Neural cell (in vitro differentiated cells): Measurements from ENCODE around the gene GRM4. TPM values are rescaled to one million over a fixed set of nuclear protein-coding genes. Genes with fewer than 3 reads are reported as not detected.

Experiments used
- H2AFZ ChIP-seq: fragments of 200-600, 300-800 bp; sonication (generic), shearing (Covaris generic); 2 replicates; pipeline ENCODE4 v1.6.0; 2014; ENCODE audit warnings: low read depth, mild to moderate bottlenecking, antibody characterized with exemption, low read length, moderate library complexity
- H3F3A ChIP-seq: fragments of 200-600 bp; shearing (Covaris generic); 2 replicates; pipeline ENCODE4 v1.6.1; 2016; ENCODE audit warnings: mild to moderate bottlenecking, moderate library complexity, mixed read lengths, antibody characterized with exemption, low read length; ENCODE audit not compliant: insufficient read depth, poor library complexity, severe bottlenecking
- H3K27ac ChIP-seq: fragments of 200-600, 300-800 bp; sonication (generic), shearing (Covaris generic); 2 replicates; pipeline ENCODE4 v1.5.1; 2014; ENCODE audit warnings: mild to moderate bottlenecking, low read length, moderate library complexity
- H3K27me3 ChIP-seq: fragments of 300-800, 200-600 bp; sonication (generic), shearing (Covaris generic); 2 replicates; pipeline ENCODE4 v1.6.0; 2014; ENCODE audit warnings: mild to moderate bottlenecking, low read depth, low read length, moderate library complexity; ENCODE audit not compliant: insufficient read depth
- H3K36me3 ChIP-seq: fragments of 300-800, 200-600 bp; sonication (generic), shearing (Covaris generic); 2 replicates; pipeline ENCODE4 v1.5.1; 2014; ENCODE audit warnings: mild to moderate bottlenecking, antibody characterized with exemption, low read length, moderate library complexity; ENCODE audit not compliant: insufficient read depth
- H3K4me2 ChIP-seq: fragments of 300-800, 200-600 bp; sonication (generic), shearing (Covaris generic); 2 replicates; pipeline ENCODE4 v1.6.0; 2014; ENCODE audit warnings: mild to moderate bottlenecking, low read length
- H3K4me3 ChIP-seq: fragments of 300-800, 200-600 bp; sonication (generic), shearing (Covaris generic); 2 replicates; pipeline ENCODE4 v1.5.1; 2014; ENCODE audit warnings: mild to moderate bottlenecking, low read length, moderate library complexity
- H3K79me2 ChIP-seq: fragments of 200-600 bp; shearing (Covaris generic); replicated peaks from 2 replicates; pipeline ENCODE4 v1.6.0; 2014; ENCODE audit warnings: mild to moderate bottlenecking, low read length, moderate library complexity; ENCODE audit not compliant: insufficient read depth
- H3K9ac ChIP-seq: fragments of 300-800, 200-600 bp; sonication (generic), shearing (Covaris generic); 2 replicates; pipeline ENCODE4 v1.6.1; 2016; ENCODE audit warnings: mild to moderate bottlenecking, low read length, mixed read lengths
- H3K9me2 ChIP-seq: fragments of 200-600 bp; shearing (Covaris generic); 2 replicates; pipeline ENCODE4 v1.6.1; 2016; ENCODE audit warnings: mild to moderate bottlenecking, low read length, mixed read lengths; ENCODE audit not compliant: insufficient read depth
- H3K9me3 ChIP-seq: fragments of 200-600, 300-800 bp; sonication (generic), shearing (Covaris generic); 2 replicates; pipeline ENCODE4 v1.6.1; 2016; ENCODE audit warnings: mild to moderate bottlenecking, mixed run types, low read length, moderate library complexity, mixed read lengths
- H4K20me1 ChIP-seq: fragments of 200-600 bp; shearing (Covaris generic); 2 replicates; pipeline ENCODE4 v1.6.1; 2016; ENCODE audit warnings: mild to moderate bottlenecking, mixed run types; ENCODE audit not compliant: insufficient read depth
- CTCF ChIP-seq: fragments of 450-650 bp; IDR thresholded peaks from 2 replicates; pipeline ENCODE4 v1.5.1; 2014; ENCODE audit warnings: antibody characterized with exemption, mild to moderate bottlenecking, moderate library complexity; ENCODE audit not compliant: poor library complexity, severe bottlenecking
- EP300 ChIP-seq: fragments of 450-650 bp; conservative IDR thresholded peaks from 2 replicates; pipeline ENCODE4 v1.6.1; 2014; ENCODE audit warnings: antibody characterized with exemption, mild to moderate bottlenecking, moderate library complexity; ENCODE audit not compliant: poor library complexity, severe bottlenecking
- EZH2 ChIP-seq: fragments of 200-600, 300-800 bp; shearing (Covaris generic), sonication (generic); IDR thresholded peaks from 2 replicates; pipeline ENCODE4 v1.6.1; 2014; ENCODE audit warnings: antibody characterized with exemption, low read length, borderline replicate concordance, mild to moderate bottlenecking; ENCODE audit not compliant: insufficient read depth, poor library complexity, severe bottlenecking
- MXI1 ChIP-seq: fragments of 450-650 bp; conservative IDR thresholded peaks from 2 replicates; pipeline ENCODE4 v1.6.1; 2014; ENCODE audit warnings: antibody characterized with exemption, mild to moderate bottlenecking; ENCODE audit not compliant: poor library complexity, severe bottlenecking
- POLR2AphosphoS5 ChIP-seq: IDR thresholded peaks from 2 replicates; pipeline ENCODE4 v1.6.1; 2012
- RAD21 ChIP-seq: fragments of 450-650 bp; conservative IDR thresholded peaks from 2 replicates; pipeline ENCODE4 v1.6.1; 2014; ENCODE audit warnings: antibody characterized with exemption, mild to moderate bottlenecking, moderate library complexity
- REST ChIP-seq: IDR thresholded peaks from 2 replicates; pipeline ENCODE4 v1.6.1; 2012; ENCODE audit warnings: borderline replicate concordance
- SMC3 ChIP-seq: fragments of 450-650 bp; conservative IDR thresholded peaks from 2 replicates; pipeline ENCODE4 v1.6.1; 2014; ENCODE audit warnings: antibody characterized with exemption, mild to moderate bottlenecking, moderate library complexity; ENCODE audit not compliant: poor library complexity
- TAF1 ChIP-seq: IDR thresholded peaks from 2 replicates; pipeline ENCODE4 v1.6.1; 2012; ENCODE audit warnings: low read depth
- polyA plus RNA-seq: library from polyadenylated mRNA; depleted of rRNA; stranded (reverse); fragments of >200 nt; gene quantifications from 2 replicates; pipeline ENCODE4 v1.2.3, GENCODE V29; 2014

GRM4 gene
- polyA plus RNA-seq, 1 donor from 2014 or later = 2.1 TPM

GRCh38 chr6:33989016-33989854, 156.7 kb downstream of the GRM4 start:
- Histone ChIP-seq H3K27me3 (no peaks in the 10 kb centered on the region), H3K36me3 (no peaks in the 10 kb centered on the region), H3K79me2 (no peaks in the 10 kb centered on the region), H4K20me1 (no peaks in the 10 kb centered on the region), H2AFZ (no peak overlapping the region), H3K9me3 (no peaks in the 10 kb centered on the region), H3F3A (no peaks in the 10 kb centered on the region), H3K9ac (no peak overlapping the region), H3K27ac (no peak overlapping the region), H3K9me2 (no peaks in the 10 kb centered on the region), H3K4me2 (no peak overlapping the region), H3K4me3 (no peak overlapping the region)
- TF ChIP-seq MXI1 (no peak), CTCF (no peak), REST (no peak), TAF1 (no peak), EZH2 (no peak), SMC3 (no peak), EP300 (no peak), RAD21 (no peak)

- no peaks in the 10 kb centered on the region for H3F3A ChIP-seq
- no peak overlapping the region for H3K4me2 ChIP-seq
- no peaks in the 10 kb centered on the region for H3K79me2 ChIP-seq
- TF ChIP-seq EP300 (no peak), TAF1 (no peak), MXI1 (no peak), CTCF (no peak), POLR2AphosphoS5 (no peak), SMC3 (no peak)
- no peaks in the 10 kb centered on the region for H3K36me3 ChIP-seq
- no peaks in the 10 kb centered on the region for H3K9me3 ChIP-seq
- no peak overlapping the region for H3K9ac ChIP-seq
- no peaks in the 10 kb centered on the region for H4K20me1 ChIP-seq
- H3K27me3 ChIP-seq = no peaks in the 10 kb centered on the region
- H3K4me3 ChIP-seq = no peak overlapping the region
- no peaks in the 10 kb centered on the region for H3K9me2 ChIP-seq
- H3K27ac ChIP-seq = no peak overlapping the region
- H2AFZ ChIP-seq = no peak overlapping the region
These were observed 157.5 kb downstream of the GRM4 start for GRCh38 chr6:33988121-33989015.
